Measurements from ENCODE around the gene C20orf173.

DNA sequence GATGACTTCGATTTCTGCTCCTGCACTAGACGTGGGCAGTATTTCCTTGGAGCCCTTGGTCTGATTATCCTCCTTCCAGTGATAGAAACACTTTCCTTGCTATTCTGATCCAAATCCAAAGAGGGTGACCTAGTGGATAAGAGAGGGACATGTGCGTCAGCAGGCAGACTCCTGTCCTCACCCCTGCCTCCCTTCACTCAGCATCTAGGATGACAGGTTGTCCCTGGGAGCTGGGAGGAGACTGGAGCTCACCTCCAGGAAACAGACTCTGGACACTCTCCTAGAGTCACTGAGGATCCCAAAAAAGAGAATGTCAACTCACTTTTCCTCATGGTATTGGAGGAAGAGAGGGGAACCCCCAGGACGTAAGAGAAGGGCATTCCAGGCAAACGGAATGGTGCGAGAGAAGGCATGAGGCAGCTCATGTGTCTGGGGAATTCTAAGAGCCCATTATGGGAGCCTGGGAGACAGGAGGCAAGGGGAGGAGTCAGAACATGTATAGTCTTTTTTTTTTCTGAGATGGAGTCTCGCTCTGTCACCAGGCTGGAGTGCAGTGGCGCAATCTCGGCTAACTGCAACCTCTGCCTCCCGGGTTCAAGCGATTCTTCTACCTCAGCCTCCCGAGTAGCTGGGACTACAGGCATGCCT lies 2.2 kb downstream of the C20orf173 start:
- TF ChIP-seq, protein P1, sequence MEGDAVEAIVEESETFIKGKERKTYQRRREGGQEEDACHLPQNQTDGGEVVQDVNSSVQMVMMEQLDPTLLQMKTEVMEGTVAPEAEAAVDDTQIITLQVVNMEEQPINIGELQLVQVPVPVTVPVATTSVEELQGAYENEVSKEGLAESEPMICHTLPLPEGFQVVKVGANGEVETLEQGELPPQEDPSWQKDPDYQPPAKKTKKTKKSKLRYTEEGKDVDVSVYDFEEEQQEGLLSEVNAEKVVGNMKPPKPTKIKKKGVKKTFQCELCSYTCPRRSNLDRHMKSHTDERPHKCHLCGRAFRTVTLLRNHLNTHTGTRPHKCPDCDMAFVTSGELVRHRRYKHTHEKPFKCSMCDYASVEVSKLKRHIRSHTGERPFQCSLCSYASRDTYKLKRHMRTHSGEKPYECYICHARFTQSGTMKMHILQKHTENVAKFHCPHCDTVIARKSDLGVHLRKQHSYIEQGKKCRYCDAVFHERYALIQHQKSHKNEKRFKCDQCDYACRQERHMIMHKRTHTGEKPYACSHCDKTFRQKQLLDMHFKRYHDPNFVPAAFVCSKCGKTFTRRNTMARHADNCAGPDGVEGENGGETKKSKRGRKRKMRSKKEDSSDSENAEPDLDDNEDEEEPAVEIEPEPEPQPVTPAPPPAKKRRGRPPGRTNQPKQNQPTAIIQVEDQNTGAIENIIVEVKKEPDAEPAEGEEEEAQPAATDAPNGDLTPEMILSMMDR (IDR thresholded peaks at IDR 0.05; ENCODE audit: borderline replicate concordance, extremely low read depth, low read length, poor library complexity, severe bottlenecking) = no peak
- no peak for TF ChIP-seq EZH2 (IDR thresholded peaks at IDR 0.05; ENCODE audit: borderline replicate concordance, low read depth, low read length, severe bottlenecking)
